Measurements from ENCODE around the gene FHIT. TPM values are rescaled to one million over a fixed set of nuclear protein-coding genes. Genes with fewer than 3 reads are reported as not detected.

FHIT gene
- total and polyA plus RNA-seq, 9 donors = 5.1 to 11.8 (median 9.5) TPM

DNA sequence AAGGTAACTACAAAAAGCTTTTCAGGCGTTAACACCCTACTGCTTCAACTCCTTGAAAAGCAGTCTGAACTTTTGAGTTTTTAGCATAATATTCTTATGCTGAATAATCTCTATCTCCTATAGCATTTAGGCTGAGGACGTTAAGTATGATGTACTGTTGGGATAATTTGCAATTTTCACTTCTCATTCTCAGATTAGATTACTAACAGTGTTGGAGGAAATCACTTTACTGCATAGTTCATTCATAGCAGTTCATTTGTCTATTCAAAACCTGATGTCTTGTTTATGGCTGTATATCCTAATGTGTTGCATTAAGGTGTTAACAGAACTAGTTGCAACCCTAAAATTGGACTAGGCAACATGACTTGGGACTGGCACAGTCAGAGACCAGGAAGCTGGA, 983.1 kb downstream of the FHIT start:
- DNase-seq = no peak
- no peaks in the 10 kb centered on the region for H3K36me3 ChIP-seq
- intact Hi-C loops (cut with DNase I) = no loop called here
- WGBS, 3 donors = 39 to 43% (median 41%) methylated on average over 2 of the region's 2 CpGs
- H3K27me3 ChIP-seq = no peaks in the 10 kb centered on the region
- H3K27ac ChIP-seq = no peak overlapping the region
- no peak overlapping the region for H3K4me3 ChIP-seq
- TF ChIP-seq POLR2A (IDR thresholded peaks at IDR 0.05) (no peak), EP300 (IDR thresholded peaks at IDR 0.05) (no peak)
- TF ChIP-seq, protein P1, sequence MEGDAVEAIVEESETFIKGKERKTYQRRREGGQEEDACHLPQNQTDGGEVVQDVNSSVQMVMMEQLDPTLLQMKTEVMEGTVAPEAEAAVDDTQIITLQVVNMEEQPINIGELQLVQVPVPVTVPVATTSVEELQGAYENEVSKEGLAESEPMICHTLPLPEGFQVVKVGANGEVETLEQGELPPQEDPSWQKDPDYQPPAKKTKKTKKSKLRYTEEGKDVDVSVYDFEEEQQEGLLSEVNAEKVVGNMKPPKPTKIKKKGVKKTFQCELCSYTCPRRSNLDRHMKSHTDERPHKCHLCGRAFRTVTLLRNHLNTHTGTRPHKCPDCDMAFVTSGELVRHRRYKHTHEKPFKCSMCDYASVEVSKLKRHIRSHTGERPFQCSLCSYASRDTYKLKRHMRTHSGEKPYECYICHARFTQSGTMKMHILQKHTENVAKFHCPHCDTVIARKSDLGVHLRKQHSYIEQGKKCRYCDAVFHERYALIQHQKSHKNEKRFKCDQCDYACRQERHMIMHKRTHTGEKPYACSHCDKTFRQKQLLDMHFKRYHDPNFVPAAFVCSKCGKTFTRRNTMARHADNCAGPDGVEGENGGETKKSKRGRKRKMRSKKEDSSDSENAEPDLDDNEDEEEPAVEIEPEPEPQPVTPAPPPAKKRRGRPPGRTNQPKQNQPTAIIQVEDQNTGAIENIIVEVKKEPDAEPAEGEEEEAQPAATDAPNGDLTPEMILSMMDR (IDR thresholded peaks at IDR 0.05) = no peak
- H3K4me1 ChIP-seq (ENCODE audit: insufficient read depth) = no peaks in the 10 kb centered on the region
- no peaks in the 10 kb centered on the region for H3K9me3 ChIP-seq

GRCh38 chr3:60266444-60266843, 984.8 kb downstream of the FHIT start:
- H3K36me3 ChIP-seq = no peaks in the 10 kb centered on the region
- intact Hi-C loops (cut with DNase I) = no loop called here
- no peaks in the 10 kb centered on the region for H3K27me3 ChIP-seq
- H3K4me3 ChIP-seq = no peak overlapping the region
- no peaks in the 10 kb centered on the region for H3K9me3 ChIP-seq
- no peak for DNase-seq
- H3K4me1 ChIP-seq (ENCODE audit: insufficient read depth) = no peaks in the 10 kb centered on the region
- WGBS, 3 donors = 95 to 97% (median 97%) methylated on average over 2 of the region's 2 CpGs
- TF ChIP-seq, protein P1 (IDR thresholded peaks at IDR 0.05) = no peak
- TF ChIP-seq POLR2A (IDR thresholded peaks at IDR 0.05) (no peak), EP300 (IDR thresholded peaks at IDR 0.05) (no peak)
- H3K27ac ChIP-seq = no peak overlapping the region

DNA sequence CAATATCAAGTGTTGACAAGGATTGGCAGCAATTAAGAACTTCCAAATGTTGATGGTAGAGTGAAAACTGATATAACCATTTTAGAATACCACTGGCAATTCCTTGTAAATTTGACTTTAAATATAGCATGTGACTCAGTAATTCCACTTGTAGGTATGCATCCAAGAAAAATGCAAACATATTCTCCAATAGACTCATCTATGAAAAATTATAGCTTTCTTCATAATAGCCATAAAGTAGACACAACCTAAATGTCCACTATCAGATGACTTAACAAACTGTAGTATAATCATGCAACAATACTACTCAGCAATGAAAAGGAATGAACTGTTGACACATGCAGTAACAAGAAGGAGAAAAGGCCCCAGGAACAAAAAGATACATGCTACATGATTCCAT, 988.1 kb downstream of the FHIT start:
- intact Hi-C loops (cut with DNase I) = loop anchor here in 1 of 4 donors (1.0 kb wide), 1 partner anchor 25 kb away; no protein-coding TSS in a partner anchor
- Histone ChIP-seq H3K4me1 (ENCODE audit: insufficient read depth) (no peaks in the 10 kb centered on the region), H3K9me3 (no peaks in the 10 kb centered on the region), H3K4me3 (no peak overlapping the region), H3K27me3 (no peaks in the 10 kb centered on the region), H3K36me3 (no peaks in the 10 kb centered on the region), H3K27ac (no peak overlapping the region)
- no peak for DNase-seq
- no peak for TF ChIP-seq POLR2A (IDR thresholded peaks at IDR 0.05)
- TF ChIP-seq, protein P1 (IDR thresholded peaks at IDR 0.05) = no peak
- no peak for TF ChIP-seq EP300 (IDR thresholded peaks at IDR 0.05)

DNA sequence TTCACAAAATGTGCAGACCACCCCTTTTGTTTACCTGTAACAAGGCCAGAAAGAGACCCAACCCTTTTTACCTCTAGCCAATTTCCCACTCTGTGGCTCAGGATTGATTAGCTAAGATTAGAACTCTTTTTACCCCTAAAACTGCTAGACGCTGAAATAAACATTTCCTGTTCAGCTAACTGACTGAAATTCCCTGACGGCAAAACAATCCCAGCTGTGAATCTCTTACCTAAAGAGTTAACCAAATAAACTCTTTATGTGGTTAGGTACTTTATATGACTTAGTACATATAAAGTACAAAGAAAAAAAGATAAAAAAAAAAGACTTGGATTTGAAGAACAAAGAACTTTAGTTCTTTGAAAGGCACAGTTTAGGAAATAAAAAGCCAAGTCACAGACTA, 988.7 kb downstream of the FHIT start:
- no peaks in the 10 kb centered on the region for H3K27me3 ChIP-seq
- intact Hi-C loops (cut with DNase I) = no loop called here
- TF ChIP-seq POLR2A (IDR thresholded peaks at IDR 0.05) = no peak
- no peaks in the 10 kb centered on the region for H3K4me1 ChIP-seq (ENCODE audit: insufficient read depth)
- WGBS, 3 donors = 83 to 89% (median 85%) methylated on average over 2 of the region's 2 CpGs
- no peak for DNase-seq
- no peak overlapping the region for H3K27ac ChIP-seq
- no peaks in the 10 kb centered on the region for H3K9me3 ChIP-seq
- no peaks in the 10 kb centered on the region for H3K36me3 ChIP-seq
- no peak overlapping the region for H3K4me3 ChIP-seq

GRCh38 chr3:60260546-60260945, 990.7 kb downstream of the FHIT start:
- Histone ChIP-seq H3K9me3 (no peaks in the 10 kb centered on the region), H3K4me1 (ENCODE audit: insufficient read depth) (no peaks in the 10 kb centered on the region), H3K4me3 (no peak overlapping the region), H3K36me3 (no peaks in the 10 kb centered on the region), H3K27ac (no peak overlapping the region), H3K27me3 (no peaks in the 10 kb centered on the region)
- TF ChIP-seq EP300 (IDR thresholded peaks at IDR 0.05) = no peak
- TF ChIP-seq, protein P1 (IDR thresholded peaks at IDR 0.05) = no peak
- no peak for TF ChIP-seq POLR2A (IDR thresholded peaks at IDR 0.05)
- intact Hi-C loops (cut with DNase I) = no loop called here
- 26 to 38% (median 33%) methylated on average over 5 of the region's 5 CpGs for whole genome bisulfite sequencing, 3 donors
- DNase-seq = no peak

All from ovary (tissue), 9 donors.